ENCODE measurements around the gene TMEM203. TPM values are rescaled to one million over a fixed set of nuclear protein-coding genes. Genes with fewer than 3 reads are reported as not detected.

TMEM203 gene
- total RNA-seq, 2 experiments from 2014 or later: 42.9 to 58.2 TPM

- no peak for DNase-seq (ENCODE audit: low spot score)
- TF ChIP-seq EZH2phosphoT487 (IDR thresholded peaks at IDR 0.05; ENCODE audit: borderline replicate concordance, low read depth, low read length) (no peak), CTCF (conservative IDR thresholded peaks at IDR 0.05; ENCODE audit: low read length) (no peak)
- no TSS peak for BruUV-seq (replicated peaks)
- Histone ChIP-seq H3K36me3 (ENCODE audit: insufficient read depth, low read length) (no peaks in the 10 kb centered on the region), H3K27ac (ENCODE audit: low read depth, low read length, poor library complexity, severe bottlenecking) (no peak overlapping the region), H3K79me2 (ENCODE audit: insufficient read depth, low read depth, low read length) (no peaks in the 10 kb centered on the region), H3K9me3 (ENCODE audit: low read length) (no peaks in the 10 kb centered on the region), H3K4me1 (ENCODE audit: insufficient read depth, low read length, poor library complexity, severe bottlenecking) (peaks cover 4% of the 10 kb centered on the region), H3K4me3 (ENCODE audit: low read depth, low read length, poor library complexity, severe bottlenecking) (no peak overlapping the region), H4K20me1 (ENCODE audit: insufficient read depth, low read length) (no peaks in the 10 kb centered on the region), H2AFZ (ENCODE audit: low read length) (no peak overlapping the region), H3K4me2 (ENCODE audit: low read length) (no peak overlapping the region), H3K9me2 (ENCODE audit: insufficient read depth, low read length) (no peaks in the 10 kb centered on the region)
- intact Hi-C loops (cut with micrococcal nuclease; ENCODE audit: unreplicated experiment): no loop called here
- ChIA-PET POLR2A (interaction anchor here (0.6 kb wide), 1 partner anchor 57 kb away, joined by 3 read pairs; no protein-coding TSS in a partner anchor), CTCF (ENCODE audit: unreplicated experiment) (interaction anchor here (0.6 kb wide), 2 partner anchors 28 to 37 kb away, joined by 3 to 9 read pairs; no protein-coding TSS in a partner anchor)
Observed at GRCh38 chr9:137166380-137167229, 38.8 kb downstream of the TMEM203 start.

- no peaks in the 10 kb centered on the region for H3K9me2 ChIP-seq (ENCODE audit: insufficient read depth, low read length)
- H2AFZ ChIP-seq (ENCODE audit: low read length): no peak overlapping the region
- CTCF ChIA-PET (ENCODE audit: unreplicated experiment): no interaction called here
- BruUV-seq (replicated peaks): no TSS peak
- no peaks in the 10 kb centered on the region for H3K79me2 ChIP-seq (ENCODE audit: insufficient read depth, low read depth, low read length)
- no peaks in the 10 kb centered on the region for H3K36me3 ChIP-seq (ENCODE audit: insufficient read depth, low read length)
- no peak overlapping the region for H3K27ac ChIP-seq (ENCODE audit: low read depth, low read length, poor library complexity, severe bottlenecking)
- H3K4me2 ChIP-seq (ENCODE audit: low read length): no peak overlapping the region
- TF ChIP-seq CTCF (conservative IDR thresholded peaks at IDR 0.05; ENCODE audit: low read length) (no peak), EZH2phosphoT487 (IDR thresholded peaks at IDR 0.05; ENCODE audit: borderline replicate concordance, low read depth, low read length) (no peak)
- no peak for DNase-seq (ENCODE audit: low spot score)
- no peaks in the 10 kb centered on the region for H3K9me3 ChIP-seq (ENCODE audit: low read length)
- intact Hi-C loops (cut with micrococcal nuclease; ENCODE audit: unreplicated experiment): no loop called here
- H3K4me3 ChIP-seq (ENCODE audit: low read depth, low read length, poor library complexity, severe bottlenecking): no peak overlapping the region
- H4K20me1 ChIP-seq (ENCODE audit: insufficient read depth, low read length): no peaks in the 10 kb centered on the region
- H3K4me1 ChIP-seq (ENCODE audit: insufficient read depth, low read length, poor library complexity, severe bottlenecking): peaks cover 4% of the 10 kb centered on the region
- POLR2A ChIA-PET: no interaction called here
Observed at GRCh38 chr9:137165250-137165836, 40.1 kb downstream of the TMEM203 start.
